CD14-positive monocyte (primary cell): ENCODE measurements around the gene OR2J1. TPM values are rescaled to one million over a fixed set of nuclear protein-coding genes. Genes with fewer than 3 reads are reported as not detected.

Source experiments
- DNase-seq, 3 donors: peaks; one replicate each; pipeline ENCODE4 v3.0.0-alpha.2; 2011 to 2022
- H2AFZ ChIP-seq: 2 replicates; pipeline ENCODE4 v1.6.0; 2012; ENCODE audit warnings: mild to moderate bottlenecking, low read depth, low read length, inconsistent platforms; ENCODE audit not compliant: insufficient read depth, poor library complexity, severe bottlenecking
- H3K27ac ChIP-seq, 2 donors: 1 replicate in 1 of 2; 2 replicates in 1 of 2; pipeline ENCODE4 v1.5.1; 2012 to 2013; ENCODE audit warnings: low read length in 2 of 2, control low read depth in 1 of 2, inconsistent platforms in 1 of 2, low read depth in 1 of 2, mild to moderate bottlenecking in 1 of 2
- H3K27me3 ChIP-seq, 2 donors: one replicate each; pipeline versions ENCODE4 v1.6.0 to v1.6.1; 2011 to 2013; ENCODE audit warnings: low read length in 2 of 2; ENCODE audit not compliant: control insufficient read depth in 2 of 2, insufficient read depth in 2 of 2
- H3K36me3 ChIP-seq, 2 donors: replicated peaks in 1 of 2; 1 replicate in 1 of 2; 2 replicates in 1 of 2; pipeline versions ENCODE4 v1.5.1 to v1.6.1; 2012 to 2013; ENCODE audit warnings: low read length in 2 of 2, control low read depth in 1 of 2, inconsistent platforms in 1 of 2, mild to moderate bottlenecking in 1 of 2; ENCODE audit not compliant: insufficient read depth in 2 of 2, control insufficient read depth in 1 of 2
- H3K4me1 ChIP-seq, 2 donors: 1 replicate in 1 of 2; 2 replicates in 1 of 2; pipeline versions ENCODE4 v1.5.1 to v1.6.1; 2012 to 2013; ENCODE audit warnings: low read length in 2 of 2, control low read depth in 1 of 2, inconsistent platforms in 1 of 2, mild to moderate bottlenecking in 1 of 2, moderate library complexity in 1 of 2; ENCODE audit not compliant: insufficient read depth in 2 of 2, control insufficient read depth in 1 of 2
- H3K4me2 ChIP-seq: replicated peaks from 2 replicates; pipeline ENCODE3; 2012; ENCODE audit warnings: low read length, moderate library complexity, mild to moderate bottlenecking; ENCODE audit not compliant: poor library complexity, severe bottlenecking; ENCODE audit errors: extremely low read depth
- H3K4me3 ChIP-seq, 3 experiments: fragments of 200-600 bp in 1 of 3; sonication (generic) in 1 of 3; replicated peaks in 1 of 3; 1 replicate in 2 of 3; 2 replicates in 1 of 3; pipeline ENCODE4 v1.5.1; 2011 to 2013; ENCODE audit warnings: low read length in 3 of 3, mild to moderate bottlenecking in 3 of 3, control low read depth in 2 of 3, low read depth in 2 of 3, inconsistent platforms in 1 of 3, moderate library complexity in 1 of 3
- H3K79me2 ChIP-seq: 2 replicates; pipeline ENCODE4 v1.6.0; 2012; ENCODE audit warnings: mild to moderate bottlenecking, control low read depth, inconsistent platforms, low read length, moderate library complexity; ENCODE audit not compliant: insufficient read depth
- H3K9ac ChIP-seq: 2 replicates; pipeline ENCODE4 v1.6.0; 2017; ENCODE audit warnings: low read length, mild to moderate bottlenecking; ENCODE audit not compliant: insufficient read depth, poor library complexity, severe bottlenecking
- H3K9me3 ChIP-seq, 2 donors: replicated peaks in 1 of 2; 1 replicate in 1 of 2; 2 replicates in 1 of 2; pipeline versions ENCODE4 v1.5.1 to v1.6.1; 2012 to 2013; ENCODE audit warnings: low read length in 2 of 2, control low read depth in 1 of 2; ENCODE audit not compliant: control insufficient read depth in 1 of 2, insufficient read depth in 1 of 2
- H4K20me1 ChIP-seq: 2 replicates; pipeline ENCODE4 v1.6.0; 2012; ENCODE audit warnings: mild to moderate bottlenecking, low read length, control low read depth, moderate library complexity; ENCODE audit not compliant: insufficient read depth
- H3K27ac Mint-ChIP-seq, 7 donors: one replicate each; pipeline ENCODE4 v1.8.0; 2020; ENCODE audit warnings: mild to moderate bottlenecking in 7 of 7, mixed read lengths in 7 of 7, moderate library complexity in 6 of 7, inconsistent platforms in 2 of 7
- H3K27me3 Mint-ChIP-seq, 3 donors: one replicate each; pipeline ENCODE4 v1.8.0; 2021 to 2022; ENCODE audit warnings: low read depth in 3 of 3, mild to moderate bottlenecking in 3 of 3, mixed read lengths in 3 of 3, moderate library complexity in 3 of 3, inconsistent platforms in 1 of 3
- H3K36me3 Mint-ChIP-seq, 2 donors: one replicate each; pipeline ENCODE4 v1.8.0; 2020; ENCODE audit warnings: mixed read lengths in 2 of 2, inconsistent platforms in 1 of 2, mild to moderate bottlenecking in 1 of 2
- H3K4me1 Mint-ChIP-seq: one replicate; pipeline ENCODE4 v1.8.0; 2020; ENCODE audit warnings: mild to moderate bottlenecking, mixed read lengths
- H3K4me3 Mint-ChIP-seq, 2 donors: one replicate each; pipeline ENCODE4 v1.8.0; 2020; ENCODE audit warnings: mild to moderate bottlenecking in 2 of 2, mixed read lengths in 2 of 2, moderate library complexity in 1 of 2
- H3K9me3 Mint-ChIP-seq, 7 donors: one replicate each; pipeline ENCODE4 v1.8.0; 2020 to 2022; ENCODE audit warnings: mixed read lengths in 7 of 7, mild to moderate bottlenecking in 6 of 7, moderate library complexity in 6 of 7, inconsistent platforms in 2 of 7
- CTCF ChIP-seq: fragments of 200-600 bp; IDR thresholded peaks from one replicate; pipeline ENCODE4 v1.8.0; 2022; ENCODE audit warnings: antibody characterized with exemption, mild to moderate bottlenecking
- WGBS: methylation state at CpG from one replicate; pipeline ENCODE4 v1.1.5; 2013; ENCODE audit warnings: missing lambda C conversion rate; ENCODE audit not compliant: insufficient coverage; 5-methylcytosine and 5-hydroxymethylcytosine counted together
- intact Hi-C, 2 donors: fragments of 100-400 bp; cut with micrococcal nuclease; formaldehyde crosslinking; loops; one replicate each; pipeline versions ENCODE4 v1.15.0 to v1.15.1; 2023
- polyA plus RNA-seq, 3 donors: library from polyadenylated mRNA; depleted of rRNA in 1 of 3; unstranded in 2 of 3; stranded (reverse) in 1 of 3; fragments of 300-500 nt in 2 of 3; fragments of >200 nt in 1 of 3; fragmentation: Illumina TruSeq in 2 of 3; gene quantifications; 1 replicate in 2 of 3; 2 replicates in 1 of 3; pipeline ENCODE4 v1.2.3, GENCODE V29; 2012 to 2021

Gene OR2J1
- polyA plus RNA-seq, 3 donors, result not detected

- TF ChIP-seq CTCF, result no peak
- H3K9ac ChIP-seq, result no peak overlapping the region
- no peak overlapping the region for H3K4me2 ChIP-seq
- H3K9me3 ChIP-seq, result peaks cover 4 to 11% of the 10 kb centered on the region in 2 donors
- H3K27me3 ChIP-seq, result no peaks in the 10 kb centered on the region
- no CpG with 5 or more reads among the region's 1 CpG for WGBS
- H3K27ac ChIP-seq, result no peak overlapping the region
- H2AFZ ChIP-seq, result no peak overlapping the region
- no peaks in the 10 kb centered on the region for H3K36me3 ChIP-seq
- Mint-ChIP-seq H3K4me3 (no peak overlapping the region), H3K27me3 (peaks cover 1 to 3% (median 2%) of the 10 kb centered on the region in 3 donors), H3K9me3 (peaks cover 0 to 11% (median 2%) of the 10 kb centered on the region in 7 donors), H3K27ac (no peak overlapping the region), H3K4me1 (no peaks in the 10 kb centered on the region), H3K36me3 (no peaks in the 10 kb centered on the region)
- no peaks in the 10 kb centered on the region for H4K20me1 ChIP-seq
- intact Hi-C loops, result no loop called here
- H3K79me2 ChIP-seq, result no peaks in the 10 kb centered on the region
- H3K4me3 ChIP-seq, result no peak overlapping the region
- no peak for DNase-seq
- H3K4me1 ChIP-seq, result no peaks in the 10 kb centered on the region
Measured at GRCh38 chr6:29141606-29142005, 42.3 kb downstream of the OR2J1 start.

- Mint-ChIP-seq H3K36me3 (no peaks in the 10 kb centered on the region), H3K4me3 (no peak overlapping the region), H3K27ac (no peak overlapping the region), H3K4me1 (no peaks in the 10 kb centered on the region), H3K9me3 (peaks cover 0 to 11% (median 2%) of the 10 kb centered on the region in 7 donors), H3K27me3 (peaks cover 1 to 3% (median 2%) of the 10 kb centered on the region in 3 donors)
- Histone ChIP-seq H3K27me3 (no peaks in the 10 kb centered on the region), H2AFZ (no peak overlapping the region), H3K4me1 (no peaks in the 10 kb centered on the region), H3K79me2 (no peaks in the 10 kb centered on the region), H4K20me1 (no peaks in the 10 kb centered on the region), H3K4me3 (no peak overlapping the region), H3K9ac (no peak overlapping the region), H3K27ac (no peak overlapping the region), H3K36me3 (no peaks in the 10 kb centered on the region), H3K9me3 (peaks cover 4 to 11% of the 10 kb centered on the region in 2 donors), H3K4me2 (no peak overlapping the region)
- intact Hi-C loops, result no loop called here
- no peak for DNase-seq
- no peak for TF ChIP-seq CTCF
Measured at GRCh38 chr6:29142309-29142708, 43.0 kb downstream of the OR2J1 start.
